GM23338 (cell line): ENCODE results near the gene NPAS3. TPM values are rescaled to one million over a fixed set of nuclear protein-coding genes. Genes with fewer than 3 reads are reported as not detected.

Source experiments
- ATAC-seq: fragments of 200-7000 bp; cut with Tn5 transposase; 3 replicates; pipeline ENCODE4 v1.9.1; 2020
- DNase-seq: peaks from one replicate; pipeline ENCODE4 v3.0.0-alpha.2; 2015; ENCODE audit warnings: low spot score
- H2AFZ ChIP-seq: fragments of 200-600 bp; sonication (generic); 2 replicates; pipeline ENCODE4 v1.8.0; 2016; ENCODE audit warnings: antibody characterized with exemption, mild to moderate bottlenecking, moderate library complexity
- H3F3A ChIP-seq: fragments of 200-600 bp; sonication (generic); replicated peaks from 2 replicates; pipeline ENCODE4 v1.8.0; 2017; ENCODE audit warnings: antibody characterized with exemption, mixed run types, low read depth
- H3K27ac ChIP-seq: fragments of 200-600 bp; sonication (generic); 2 replicates; pipeline ENCODE4 v1.6.1; 2016; ENCODE audit warnings: low read depth
- H3K27me3 ChIP-seq: fragments of 200-600 bp; sonication (generic); 2 replicates; pipeline ENCODE4 v1.8.0; 2016; ENCODE audit warnings: mild to moderate bottlenecking, mixed run types, moderate library complexity; ENCODE audit not compliant: insufficient read depth
- H3K36me3 ChIP-seq: fragments of 200-600 bp; sonication (generic); 2 replicates; pipeline ENCODE4 v1.8.0; 2016; ENCODE audit warnings: mild to moderate bottlenecking; ENCODE audit not compliant: insufficient read depth
- H3K4me1 ChIP-seq: fragments of 200-600 bp; sonication (generic); 2 replicates; pipeline ENCODE4 v1.8.0; 2016; ENCODE audit warnings: mild to moderate bottlenecking, moderate library complexity; ENCODE audit not compliant: insufficient read depth
- H3K4me2 ChIP-seq: fragments of 200-600 bp; sonication (generic); 2 replicates; pipeline ENCODE4 v1.7.1; 2017; ENCODE audit warnings: mixed run types
- H3K4me3 ChIP-seq: fragments of 200-600 bp; sonication (generic); 2 replicates; pipeline ENCODE4 v1.6.1; 2016; ENCODE audit warnings: mixed run types
- H3K79me2 ChIP-seq: fragments of 200-600 bp; sonication (generic); replicated peaks from 2 replicates; pipeline ENCODE4 v1.8.0; 2017; ENCODE audit warnings: mild to moderate bottlenecking; ENCODE audit not compliant: insufficient read depth
- H3K9me2 ChIP-seq: fragments of 200-600 bp; sonication (generic); 2 replicates; pipeline ENCODE4 v1.8.0; 2017; ENCODE audit not compliant: insufficient read depth
- H4K20me1 ChIP-seq: fragments of 200-600 bp; sonication (generic); replicated peaks from 2 replicates; pipeline ENCODE4 v1.8.0; 2017; ENCODE audit warnings: mild to moderate bottlenecking; ENCODE audit not compliant: insufficient read depth
- H3K27ac Mint-ChIP-seq: 2 replicates; pipeline ENCODE4 v1.8.0; 2020; ENCODE audit warnings: inconsistent platforms, mild to moderate bottlenecking, moderate library complexity, mixed read lengths
- H3K27me3 Mint-ChIP-seq: 3 replicates; pipeline ENCODE4 v1.8.0; 2022; ENCODE audit warnings: low read depth, mild to moderate bottlenecking, moderate library complexity, mixed read lengths, inconsistent platforms; ENCODE audit not compliant: insufficient read depth, poor library complexity
- H3K36me3 Mint-ChIP-seq: 3 replicates; pipeline ENCODE4 v1.8.0; 2021; ENCODE audit warnings: low read depth, mild to moderate bottlenecking, inconsistent platforms, moderate library complexity, mixed read lengths
- H3K4me1 Mint-ChIP-seq: 3 replicates; pipeline ENCODE4 v1.8.0; 2020; ENCODE audit warnings: mild to moderate bottlenecking, inconsistent platforms, mixed read lengths
- H3K4me3 Mint-ChIP-seq: 3 replicates; pipeline ENCODE4 v1.8.0; 2021; ENCODE audit warnings: moderate library complexity, mild to moderate bottlenecking, inconsistent platforms, mixed read lengths
- H3K9me3 Mint-ChIP-seq: 3 replicates; pipeline ENCODE4 v1.8.0; 2020; ENCODE audit warnings: moderate library complexity, mild to moderate bottlenecking, inconsistent platforms, mixed read lengths
- CREB1 ChIP-seq: fragments of 250-450 bp; sonication (Bioruptor Pico); IDR thresholded peaks from 2 replicates; pipeline ENCODE4 v1.5.0; 2020; ENCODE audit warnings: low read depth, mild to moderate bottlenecking, moderate library complexity
- JUNB ChIP-seq: IDR thresholded peaks from one replicate; pipeline ENCODE4 v1.6.1; 2016; ENCODE audit warnings: antibody characterized with exemption; ENCODE audit not compliant: unreplicated experiment
- ZNF114 ChIP-seq: fragments of 250-450 bp; sonication (Bioruptor Pico); IDR thresholded peaks from 2 replicates; pipeline ENCODE4 v1.5.0; 2020; ENCODE audit warnings: mild to moderate bottlenecking, moderate library complexity
- ZNF331 ChIP-seq: fragments of 250-450 bp; sonication (Bioruptor Pico); IDR thresholded peaks from 2 replicates; pipeline ENCODE4 v1.5.0; 2020; ENCODE audit warnings: low read depth, mild to moderate bottlenecking, moderate library complexity
- polyA plus RNA-seq: library from polyadenylated mRNA; unstranded; fragments of >200 nt; fragmentation: Nextera tagmentation; extraction: Ambion mirVana; gene quantifications from 2 replicates; pipeline ENCODE4 v1.2.1, GENCODE V29; 2016
- total RNA-seq: library from RNA; depleted of rRNA; stranded (reverse); fragments of >200 nt; shearing (Covaris generic); gene quantifications from 2 replicates; pipeline ENCODE4 v1.2.3, GENCODE V29; 2014
- TF ChIP-seq, protein P1 (sequence below): IDR thresholded peaks from 2 replicates; pipeline ENCODE4 v1.6.1; 2016; ENCODE audit warnings: antibody characterized with exemption
- TF ChIP-seq, protein P2 (sequence below): IDR thresholded peaks from one replicate; pipeline ENCODE4 v1.6.1; 2018; ENCODE audit warnings: antibody characterized with exemption; ENCODE audit not compliant: unreplicated experiment
- TF ChIP-seq, protein P3 (sequence below), 2 experiments: fragments of 200-600 bp in 1 of 2; sonication (generic) in 1 of 2; conservative IDR thresholded peaks; 2 replicates each; pipeline versions ENCODE4 v1.5.1 to v1.6.1; 2016 to 2017; ENCODE audit warnings: antibody characterized with exemption in 2 of 2, low read depth in 2 of 2, mild to moderate bottlenecking in 2 of 2, moderate library complexity in 1 of 2

Gene NPAS3
- total and polyA plus RNA-seq, 2 experiments from 2014 or later = 0.17 to 0.19 TPM

DNA sequence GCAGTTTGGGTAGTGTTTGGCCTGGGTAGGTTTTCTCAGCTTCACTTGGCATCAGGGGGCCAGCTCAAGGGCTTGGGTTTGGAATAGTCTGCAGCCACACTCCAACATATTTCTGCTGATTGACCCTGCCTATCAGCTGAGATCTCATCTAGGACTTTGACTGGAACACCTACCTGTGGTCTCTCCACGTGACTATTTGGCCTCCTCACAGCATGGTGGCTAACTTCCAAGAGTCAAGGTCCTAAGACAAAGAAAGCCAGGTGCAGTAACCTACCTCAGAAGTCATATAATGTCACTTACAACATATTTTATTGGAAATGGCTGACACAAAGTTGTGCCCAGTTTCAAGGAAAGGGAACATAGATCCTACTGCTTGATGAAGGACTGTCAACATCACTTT is 531.2 kb downstream of the NPAS3 start:
- Histone ChIP-seq H3K79me2 (no peaks in the 10 kb centered on the region), H3K9me2 (no peaks in the 10 kb centered on the region), H3F3A (no peaks in the 10 kb centered on the region), H3K4me3 (no peak overlapping the region), H3K36me3 (no peaks in the 10 kb centered on the region), H4K20me1 (no peaks in the 10 kb centered on the region), H3K27me3 (no peaks in the 10 kb centered on the region), H3K27ac (no peak overlapping the region), H2AFZ (no peak overlapping the region), H3K4me1 (peaks cover 3% of the 10 kb centered on the region; the same call in 1 of the 2 replicates), H3K4me2 (no peak overlapping the region)
- Mint-ChIP-seq H3K27ac (no peak overlapping the region), H3K36me3 (no peaks in the 10 kb centered on the region), H3K4me1 (peaks cover 22% of the 10 kb centered on the region), H3K27me3 (no peaks in the 10 kb centered on the region), H3K9me3 (no peaks in the 10 kb centered on the region), H3K4me3 (no peak overlapping the region)
- TF ChIP-seq CREB1 (CRISPR knock-in tag) = no peak
- TF ChIP-seq, protein P1, sequence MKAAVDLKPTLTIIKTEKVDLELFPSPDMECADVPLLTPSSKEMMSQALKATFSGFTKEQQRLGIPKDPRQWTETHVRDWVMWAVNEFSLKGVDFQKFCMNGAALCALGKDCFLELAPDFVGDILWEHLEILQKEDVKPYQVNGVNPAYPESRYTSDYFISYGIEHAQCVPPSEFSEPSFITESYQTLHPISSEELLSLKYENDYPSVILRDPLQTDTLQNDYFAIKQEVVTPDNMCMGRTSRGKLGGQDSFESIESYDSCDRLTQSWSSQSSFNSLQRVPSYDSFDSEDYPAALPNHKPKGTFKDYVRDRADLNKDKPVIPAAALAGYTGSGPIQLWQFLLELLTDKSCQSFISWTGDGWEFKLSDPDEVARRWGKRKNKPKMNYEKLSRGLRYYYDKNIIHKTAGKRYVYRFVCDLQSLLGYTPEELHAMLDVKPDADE = no peak
- TF ChIP-seq, protein P2, sequence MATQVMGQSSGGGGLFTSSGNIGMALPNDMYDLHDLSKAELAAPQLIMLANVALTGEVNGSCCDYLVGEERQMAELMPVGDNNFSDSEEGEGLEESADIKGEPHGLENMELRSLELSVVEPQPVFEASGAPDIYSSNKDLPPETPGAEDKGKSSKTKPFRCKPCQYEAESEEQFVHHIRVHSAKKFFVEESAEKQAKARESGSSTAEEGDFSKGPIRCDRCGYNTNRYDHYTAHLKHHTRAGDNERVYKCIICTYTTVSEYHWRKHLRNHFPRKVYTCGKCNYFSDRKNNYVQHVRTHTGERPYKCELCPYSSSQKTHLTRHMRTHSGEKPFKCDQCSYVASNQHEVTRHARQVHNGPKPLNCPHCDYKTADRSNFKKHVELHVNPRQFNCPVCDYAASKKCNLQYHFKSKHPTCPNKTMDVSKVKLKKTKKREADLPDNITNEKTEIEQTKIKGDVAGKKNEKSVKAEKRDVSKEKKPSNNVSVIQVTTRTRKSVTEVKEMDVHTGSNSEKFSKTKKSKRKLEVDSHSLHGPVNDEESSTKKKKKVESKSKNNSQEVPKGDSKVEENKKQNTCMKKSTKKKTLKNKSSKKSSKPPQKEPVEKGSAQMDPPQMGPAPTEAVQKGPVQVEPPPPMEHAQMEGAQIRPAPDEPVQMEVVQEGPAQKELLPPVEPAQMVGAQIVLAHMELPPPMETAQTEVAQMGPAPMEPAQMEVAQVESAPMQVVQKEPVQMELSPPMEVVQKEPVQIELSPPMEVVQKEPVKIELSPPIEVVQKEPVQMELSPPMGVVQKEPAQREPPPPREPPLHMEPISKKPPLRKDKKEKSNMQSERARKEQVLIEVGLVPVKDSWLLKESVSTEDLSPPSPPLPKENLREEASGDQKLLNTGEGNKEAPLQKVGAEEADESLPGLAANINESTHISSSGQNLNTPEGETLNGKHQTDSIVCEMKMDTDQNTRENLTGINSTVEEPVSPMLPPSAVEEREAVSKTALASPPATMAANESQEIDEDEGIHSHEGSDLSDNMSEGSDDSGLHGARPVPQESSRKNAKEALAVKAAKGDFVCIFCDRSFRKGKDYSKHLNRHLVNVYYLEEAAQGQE = no peak
- TF ChIP-seq JUNB = no peak
- no peak for DNase-seq
- ATAC-seq = no peak

DNA sequence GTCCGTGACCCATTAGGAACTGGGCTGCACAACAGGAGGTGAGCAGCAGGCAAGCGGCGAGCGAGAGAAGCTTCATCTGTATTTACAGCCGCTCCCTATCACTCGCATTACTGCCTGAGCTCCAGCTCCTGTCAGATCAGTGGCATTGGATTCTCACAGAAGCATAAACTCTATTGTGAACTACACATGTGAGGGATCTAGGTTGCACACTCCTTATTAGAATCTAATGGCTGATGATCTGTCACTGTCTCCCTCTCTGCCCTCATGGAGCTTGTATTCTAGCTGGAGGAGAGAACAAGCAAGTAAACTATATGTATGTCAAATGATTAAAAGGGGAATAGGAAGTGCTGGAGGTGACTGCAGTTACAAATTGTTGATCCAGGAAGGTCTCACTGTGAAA is 533.1 kb downstream of the NPAS3 start:
- Mint-ChIP-seq H3K4me3 (no peak overlapping the region), H3K36me3 (no peaks in the 10 kb centered on the region), H3K4me1 (peaks cover 30% of the 10 kb centered on the region), H3K27me3 (no peaks in the 10 kb centered on the region), H3K27ac (no peak overlapping the region), H3K9me3 (no peaks in the 10 kb centered on the region; the same call in 2 of the 3 replicates)
- H3K27ac ChIP-seq = no peak overlapping the region
- no peaks in the 10 kb centered on the region for H3K36me3 ChIP-seq
- DNase-seq (no peak), ATAC-seq (no peak)
- H3F3A ChIP-seq = no peaks in the 10 kb centered on the region
- H3K4me2 ChIP-seq = no peak overlapping the region
- H4K20me1 ChIP-seq = no peaks in the 10 kb centered on the region
- H2AFZ ChIP-seq = no peak overlapping the region
- no peaks in the 10 kb centered on the region for H3K9me2 ChIP-seq
- H3K4me3 ChIP-seq = no peak overlapping the region
- H3K79me2 ChIP-seq = no peaks in the 10 kb centered on the region
- no peaks in the 10 kb centered on the region for H3K27me3 ChIP-seq
- H3K4me1 ChIP-seq = peaks cover 12% of the 10 kb centered on the region; the same call in 1 of the 2 replicates
- TF ChIP-seq ZNF114 (CRISPR knock-in tag) = no peak
- TF ChIP-seq, protein P1 = no peak
- TF ChIP-seq, protein P2 = no peak
- no peak for TF ChIP-seq ZNF331
- TF ChIP-seq, protein P3, sequence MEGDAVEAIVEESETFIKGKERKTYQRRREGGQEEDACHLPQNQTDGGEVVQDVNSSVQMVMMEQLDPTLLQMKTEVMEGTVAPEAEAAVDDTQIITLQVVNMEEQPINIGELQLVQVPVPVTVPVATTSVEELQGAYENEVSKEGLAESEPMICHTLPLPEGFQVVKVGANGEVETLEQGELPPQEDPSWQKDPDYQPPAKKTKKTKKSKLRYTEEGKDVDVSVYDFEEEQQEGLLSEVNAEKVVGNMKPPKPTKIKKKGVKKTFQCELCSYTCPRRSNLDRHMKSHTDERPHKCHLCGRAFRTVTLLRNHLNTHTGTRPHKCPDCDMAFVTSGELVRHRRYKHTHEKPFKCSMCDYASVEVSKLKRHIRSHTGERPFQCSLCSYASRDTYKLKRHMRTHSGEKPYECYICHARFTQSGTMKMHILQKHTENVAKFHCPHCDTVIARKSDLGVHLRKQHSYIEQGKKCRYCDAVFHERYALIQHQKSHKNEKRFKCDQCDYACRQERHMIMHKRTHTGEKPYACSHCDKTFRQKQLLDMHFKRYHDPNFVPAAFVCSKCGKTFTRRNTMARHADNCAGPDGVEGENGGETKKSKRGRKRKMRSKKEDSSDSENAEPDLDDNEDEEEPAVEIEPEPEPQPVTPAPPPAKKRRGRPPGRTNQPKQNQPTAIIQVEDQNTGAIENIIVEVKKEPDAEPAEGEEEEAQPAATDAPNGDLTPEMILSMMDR (conservative IDR thresholded peaks at IDR 0.05; ENCODE audit: low read depth in 2 of 2) = no peak
- no peak for TF ChIP-seq JUNB
- TF ChIP-seq CREB1 (CRISPR knock-in tag) = no peak
